IMR-90 (cell line): ENCODE data around the gene MACROD1. TPM values are rescaled to one million over a fixed set of nuclear protein-coding genes. Genes with fewer than 3 reads are reported as not detected.

Experiments used
- ATAC-seq: fragments of 200-7000 bp; cut with Tn5 transposase; 2 replicates; pipeline ENCODE4 v1.9.1; 2020; ENCODE audit warnings: low read depth, mild to moderate bottlenecking, moderate library complexity
- BruUV-seq: library from RNA; stranded (reverse); fragments of 400-500 nt; replicated peaks from 2 replicates; lab custom pipeline; 2021; lab: Mats Ljungman, UMichigan
- CTCF ChIA-PET: fragments of 300-600 bp; formaldehyde crosslinking; extraction: SDS; loops from one replicate; lab custom pipeline; 2021; ENCODE audit warnings: antibody characterized with exemption; lab: Yijun Ruan, JAX
- POLR2A ChIA-PET: fragments of 300-600 bp; sonication (Branson Sonifier 250); formaldehyde crosslinking; loops from one replicate; lab custom pipeline; 2022; ENCODE audit warnings: antibody characterized with exemption; ENCODE audit not compliant: unreplicated experiment; lab: Charles Lee
- DNase-seq: peaks from one replicate; pipeline ENCODE4 v3.0.0; 2013
- H2AFZ ChIP-seq: replicated peaks from 2 replicates; pipeline ENCODE3; 2013; ENCODE audit warnings: low read length, mild to moderate bottlenecking; ENCODE audit not compliant: poor library complexity
- H2AK5ac ChIP-seq: 2 replicates; pipeline ENCODE4 v1.6.1; 2013; ENCODE audit warnings: low read depth, low read length, inconsistent platforms
- H2AK9ac ChIP-seq: replicated peaks from 2 replicates; pipeline ENCODE3; 2013; ENCODE audit warnings: mild to moderate bottlenecking, low read depth, low read length, moderate library complexity; ENCODE audit not compliant: poor library complexity
- H2BK120ac ChIP-seq: 2 replicates; pipeline ENCODE4 v1.6.1; 2013; ENCODE audit warnings: low read depth, low read length, inconsistent platforms
- H2BK15ac ChIP-seq: 3 replicates; pipeline ENCODE4 v1.6.1; 2013; ENCODE audit warnings: low read depth, low read length, inconsistent platforms
- H2BK20ac ChIP-seq: 2 replicates; pipeline ENCODE4 v1.6.1; 2013; ENCODE audit warnings: low read depth, mild to moderate bottlenecking, inconsistent platforms, low read length, moderate library complexity
- H2BK5ac ChIP-seq: 2 replicates; pipeline ENCODE4 v1.6.1; 2013; ENCODE audit warnings: mild to moderate bottlenecking, low read depth, low read length, inconsistent platforms; ENCODE audit not compliant: poor library complexity, severe bottlenecking
- H3K14ac ChIP-seq: replicated peaks from 2 replicates; pipeline ENCODE4 v1.6.1; 2013; ENCODE audit warnings: low read depth, low read length, inconsistent platforms
- H3K18ac ChIP-seq: 2 replicates; pipeline ENCODE4 v1.6.1; 2013; ENCODE audit warnings: low read depth, low read length, control low read depth
- H3K23ac ChIP-seq: 2 replicates; pipeline ENCODE4 v1.6.1; 2013; ENCODE audit warnings: low read depth, low read length, inconsistent platforms
- H3K27ac ChIP-seq: 2 replicates; pipeline ENCODE4 v1.5.1; 2013; ENCODE audit warnings: mild to moderate bottlenecking, control low read depth, low read length; ENCODE audit not compliant: insufficient read depth
- H3K27me3 ChIP-seq: 2 replicates; pipeline ENCODE4 v1.6.1; 2013; ENCODE audit warnings: low read length; ENCODE audit not compliant: control insufficient read depth, insufficient read depth
- H3K36me3 ChIP-seq: 2 replicates; pipeline ENCODE4 v1.6.1; 2013; ENCODE audit warnings: low read length, mixed read lengths; ENCODE audit not compliant: control insufficient read depth, insufficient read depth
- H3K4ac ChIP-seq: 2 replicates; pipeline ENCODE4 v1.6.1; 2013; ENCODE audit warnings: low read depth, low read length, inconsistent platforms
- H3K4me1 ChIP-seq: 2 replicates; pipeline ENCODE4 v1.6.1; 2013; ENCODE audit warnings: low read length, mixed read lengths; ENCODE audit not compliant: control insufficient read depth, insufficient read depth
- H3K4me2 ChIP-seq: 2 replicates; pipeline ENCODE4 v1.6.1; 2013; ENCODE audit warnings: low read depth, mild to moderate bottlenecking, control low read depth, low read length, moderate library complexity
- H3K4me3 ChIP-seq: 2 replicates; pipeline ENCODE4 v1.5.1; 2013; ENCODE audit warnings: low read depth, mild to moderate bottlenecking, control low read depth, low read length, moderate library complexity; ENCODE audit not compliant: insufficient read depth
- H3K56ac ChIP-seq: 2 replicates; pipeline ENCODE4 v1.6.1; 2013; ENCODE audit warnings: low read length, inconsistent platforms; ENCODE audit not compliant: insufficient read depth; ENCODE audit errors: extremely low read depth
- H3K79me1 ChIP-seq, 2 experiments: 2 replicates each; pipeline ENCODE4 v1.6.1; 2013; ENCODE audit warnings: low read length in 2 of 2, inconsistent platforms in 1 of 2, low read depth in 1 of 2
- H3K9ac ChIP-seq: 2 replicates; pipeline ENCODE4 v1.6.1; 2013; ENCODE audit warnings: low read depth, low read length, control low read depth
- H3K9me1 ChIP-seq: 2 replicates; pipeline ENCODE4 v1.6.1; 2013; ENCODE audit warnings: low read length, inconsistent platforms; ENCODE audit not compliant: insufficient read depth
- H3K9me3 ChIP-seq: 2 replicates; pipeline ENCODE4 v1.6.1; 2013; ENCODE audit warnings: low read length; ENCODE audit not compliant: control insufficient read depth, insufficient read depth
- H4K20me1 ChIP-seq: 2 replicates; pipeline ENCODE4 v1.6.1; 2013; ENCODE audit warnings: low read length, inconsistent platforms; ENCODE audit not compliant: insufficient read depth
- H4K5ac ChIP-seq: 2 replicates; pipeline ENCODE4 v1.6.1; 2013; ENCODE audit warnings: mild to moderate bottlenecking, low read depth, low read length, control low read depth
- H4K8ac ChIP-seq, 2 experiments: 2 replicates each; pipeline ENCODE4 v1.6.1; 2013; ENCODE audit warnings: low read depth in 2 of 2, low read length in 2 of 2, control low read depth in 1 of 2, inconsistent platforms in 1 of 2
- H4K91ac ChIP-seq: 2 replicates; pipeline ENCODE4 v1.6.1; 2013; ENCODE audit warnings: low read depth, low read length, inconsistent platforms; ENCODE audit not compliant: insufficient read depth
- BHLHE40 ChIP-seq: fragments of 150-350 bp; IDR thresholded peaks from 2 replicates; pipeline ENCODE4 v1.6.1; 2016; ENCODE audit warnings: mild to moderate bottlenecking, low read depth, low read length
- CEBPB ChIP-seq: IDR thresholded peaks from 2 replicates; pipeline ENCODE4 v1.6.1; 2012; ENCODE audit warnings: low read depth, low read length, improper control_type of control experiment
- CHD1 ChIP-seq: IDR thresholded peaks from 2 replicates; pipeline ENCODE4 v1.6.1; 2012; ENCODE audit warnings: low read depth, low read length, improper control_type of control experiment
- FOS ChIP-seq: fragments of 150-350 bp; IDR thresholded peaks from 2 replicates; pipeline ENCODE4 v1.6.1; 2016; ENCODE audit warnings: low read depth, low read length
- MAFK ChIP-seq: IDR thresholded peaks from 2 replicates; pipeline ENCODE4 v1.6.1; 2012; ENCODE audit warnings: low read depth, low read length, improper control_type of control experiment
- MAZ ChIP-seq: IDR thresholded peaks from 2 replicates; pipeline ENCODE4 v1.6.1; 2012; ENCODE audit warnings: low read depth, mild to moderate bottlenecking, low read length, improper control_type of control experiment, moderate library complexity, borderline replicate concordance
- POLR2A ChIP-seq: IDR thresholded peaks from 2 replicates; pipeline ENCODE4 v1.6.1; 2012; ENCODE audit warnings: mild to moderate bottlenecking, low read depth, low read length
- RAD21 ChIP-seq: IDR thresholded peaks from 2 replicates; pipeline ENCODE4 v1.6.1; 2012; ENCODE audit warnings: low read length, improper control_type of control experiment
- RCOR1 ChIP-seq: IDR thresholded peaks from 2 replicates; pipeline ENCODE4 v1.6.1; 2012; ENCODE audit warnings: mild to moderate bottlenecking, low read length, improper control_type of control experiment; ENCODE audit not compliant: insufficient replicate concordance
- RFX5 ChIP-seq: IDR thresholded peaks from 2 replicates; pipeline ENCODE4 v1.8.0; 2012; ENCODE audit warnings: low read depth, mild to moderate bottlenecking, low read length, moderate library complexity
- SMC3 ChIP-seq: fragments of 150-350 bp; IDR thresholded peaks from 2 replicates; pipeline ENCODE4 v1.6.1; 2016; ENCODE audit warnings: low read depth, mild to moderate bottlenecking, antibody characterized with exemption, low read length, moderate library complexity
- WGBS, 2 experiments: methylation state at CpG; one replicate each; pipeline versions ENCODE4 v1.1.5 to v1.1.7; 2013; ENCODE audit warnings: missing lambda C conversion rate in 2 of 2; ENCODE audit not compliant: insufficient read length in 1 of 2; ENCODE audit errors: extremely low coverage in 2 of 2; 5-methylcytosine and 5-hydroxymethylcytosine counted together
- dilution Hi-C: fragments of 300-500 bp; cut with HindIII; formaldehyde crosslinking; loops from one replicate; pipeline ENCODE4 v1.14.3; 2018; ENCODE audit warnings: low sequenced_read_pairs; ENCODE audit not compliant: unreplicated experiment
- in situ Hi-C: fragments of 300-500 bp; cut with MboI; formaldehyde crosslinking; loops from 3 replicates; pipeline ENCODE4 v1.14.3; 2019; ENCODE audit warnings: low sequenced_read_pairs, inconsistent platforms, mixed read lengths
- intact Hi-C: fragments of 100-400 bp; cut with micrococcal nuclease; formaldehyde crosslinking; loops from 2 replicates; pipeline ENCODE4 v1.10.0; 2022
- polyA plus RNA-seq, 3 experiments: library from polyadenylated mRNA; depleted of rRNA; stranded (reverse); fragments of >200 nt; gene quantifications; 2 replicates each; pipeline ENCODE4 v1.2.3, GENCODE V29; 2012; ENCODE audit warnings: low replicate concordance in 1 of 3
- total RNA-seq: library from RNA; depleted of rRNA; stranded (reverse); fragments of >200 nt; gene quantifications from 2 replicates; pipeline ENCODE4 v1.2.3, GENCODE V29; 2012

The MACROD1 gene
- total and polyA plus RNA-seq, 2 of the 4 experiments (the other 2 are of a cell fraction): 2.5 to 9.3 TPM

DNA sequence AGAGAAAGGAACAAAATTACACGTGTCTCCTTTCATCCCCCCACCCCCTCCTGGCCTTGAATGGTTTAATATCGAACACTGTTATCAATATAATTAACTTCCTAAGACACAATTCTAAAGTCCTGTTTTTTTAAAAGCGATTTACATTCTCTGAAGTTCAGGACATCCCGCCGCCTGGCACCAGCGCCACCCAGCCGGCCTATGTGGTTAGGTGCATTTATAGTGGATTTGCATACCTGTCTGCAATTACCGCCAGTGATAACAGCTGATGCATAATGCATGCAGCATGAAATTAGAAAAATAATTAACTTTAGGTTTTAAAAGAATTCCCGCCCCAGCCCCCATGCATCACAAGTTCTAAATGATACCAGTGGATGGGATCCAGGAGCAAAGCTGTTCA is 58.6 kb downstream of the MACROD1 start:
- Histone ChIP-seq H3K9me3 (no peaks in the 10 kb centered on the region), H4K5ac (no peak overlapping the region), H2BK5ac (no peak overlapping the region), H2BK15ac (no peak overlapping the region), H2BK20ac (no peak overlapping the region), H3K4me1 (no peaks in the 10 kb centered on the region; the same call in 1 of the 2 replicates), H3K4me2 (no peak overlapping the region), H3K79me1 (no peaks in the 10 kb centered on the region), H2BK120ac (no peak overlapping the region), H4K20me1 (no peaks in the 10 kb centered on the region), H2AFZ (no peak overlapping the region), H3K23ac (no peak overlapping the region), H3K14ac (no peak overlapping the region), H4K8ac (no peak overlapping the region), H3K36me3 (no peaks in the 10 kb centered on the region), H3K4ac (no peak overlapping the region), H3K27ac (no peak overlapping the region), H3K4me3 (no peak overlapping the region), H4K91ac (no peak overlapping the region), H3K9ac (no peak overlapping the region), H2AK9ac (no peak overlapping the region), H3K56ac (no peak overlapping the region), H3K27me3 (no peaks in the 10 kb centered on the region), H3K18ac (no peak overlapping the region), H3K9me1 (no peaks in the 10 kb centered on the region), H2AK5ac (no peak overlapping the region)
- dilution Hi-C loops (no loop called here), in situ Hi-C loops (no loop called here), intact Hi-C loops (no loop called here)
- POLR2A ChIA-PET: no interaction called here
- ATAC-seq (no peak), DNase-seq (no peak)
- CTCF ChIA-PET: no interaction called here
- TF ChIP-seq SMC3: no peak
- no peak for TF ChIP-seq RFX5
- TF ChIP-seq FOS: no peak
- TF ChIP-seq RCOR1: no peak
- no peak for TF ChIP-seq CEBPB
- TF ChIP-seq RAD21: no peak
- no peak for TF ChIP-seq MAZ
- TF ChIP-seq POLR2A: no peak
- no peak for TF ChIP-seq BHLHE40
- no peak for TF ChIP-seq MAFK
- no peak for TF ChIP-seq CHD1
- WGBS, 2 experiments: no CpG with 5 or more reads among the region's 9 CpGs
- no TSS peak for BruUV-seq
